GM18526 (cell line): ENCODE measurements around the gene VCAM1.

Experiments used
- POLR2A ChIP-seq: IDR thresholded peaks from 3 replicates; pipeline ENCODE4 v1.6.1; 2011; ENCODE audit not compliant: insufficient read length; ENCODE audit errors: extremely low read depth

Gene VCAM1, protein sequence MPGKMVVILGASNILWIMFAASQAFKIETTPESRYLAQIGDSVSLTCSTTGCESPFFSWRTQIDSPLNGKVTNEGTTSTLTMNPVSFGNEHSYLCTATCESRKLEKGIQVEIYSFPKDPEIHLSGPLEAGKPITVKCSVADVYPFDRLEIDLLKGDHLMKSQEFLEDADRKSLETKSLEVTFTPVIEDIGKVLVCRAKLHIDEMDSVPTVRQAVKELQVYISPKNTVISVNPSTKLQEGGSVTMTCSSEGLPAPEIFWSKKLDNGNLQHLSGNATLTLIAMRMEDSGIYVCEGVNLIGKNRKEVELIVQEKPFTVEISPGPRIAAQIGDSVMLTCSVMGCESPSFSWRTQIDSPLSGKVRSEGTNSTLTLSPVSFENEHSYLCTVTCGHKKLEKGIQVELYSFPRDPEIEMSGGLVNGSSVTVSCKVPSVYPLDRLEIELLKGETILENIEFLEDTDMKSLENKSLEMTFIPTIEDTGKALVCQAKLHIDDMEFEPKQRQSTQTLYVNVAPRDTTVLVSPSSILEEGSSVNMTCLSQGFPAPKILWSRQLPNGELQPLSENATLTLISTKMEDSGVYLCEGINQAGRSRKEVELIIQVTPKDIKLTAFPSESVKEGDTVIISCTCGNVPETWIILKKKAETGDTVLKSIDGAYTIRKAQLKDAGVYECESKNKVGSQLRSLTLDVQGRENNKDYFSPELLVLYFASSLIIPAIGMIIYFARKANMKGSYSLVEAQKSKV

DNA sequence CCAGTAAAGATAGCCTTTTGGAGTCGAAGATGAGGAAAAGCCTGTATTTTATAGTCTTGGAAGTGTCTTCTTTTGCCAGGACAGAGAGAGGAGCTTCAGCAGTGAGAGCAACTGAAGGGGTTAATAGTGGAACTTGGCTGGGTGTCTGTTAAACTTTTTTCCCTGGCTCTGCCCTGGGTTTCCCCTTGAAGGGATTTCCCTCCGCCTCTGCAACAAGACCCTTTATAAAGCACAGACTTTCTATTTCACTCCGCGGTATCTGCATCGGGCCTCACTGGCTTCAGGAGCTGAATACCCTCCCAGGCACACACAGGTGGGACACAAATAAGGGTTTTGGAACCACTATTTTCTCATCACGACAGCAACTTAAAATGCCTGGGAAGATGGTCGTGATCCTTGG is at the start of gene VCAM1:
TSS of gene VCAM1 (plus strand) at position 253 of the 400 bp plus-strand sequence. CDS start at position 372, 119 bp downstream.
- TF ChIP-seq POLR2A: no peak

DNA sequence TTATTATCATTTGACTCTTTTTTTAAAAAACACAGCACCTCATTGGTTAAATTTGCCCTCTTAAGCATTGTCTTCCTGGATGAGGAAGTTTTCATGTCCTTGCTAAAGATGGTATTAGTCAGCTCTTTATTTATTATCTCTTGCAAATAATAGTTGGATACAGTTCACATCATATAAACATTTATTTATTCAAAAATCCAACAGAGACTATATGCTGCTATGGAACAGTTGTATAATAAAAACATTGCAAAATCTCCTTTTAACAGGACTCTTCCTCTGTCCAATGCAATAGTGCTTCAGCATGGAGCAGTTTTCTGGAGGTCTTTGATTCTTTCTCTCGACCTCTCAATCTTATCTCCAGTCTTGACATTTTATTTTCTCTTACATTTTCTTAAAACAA is 49.5 kb upstream of the VCAM1 start:
- no peak for TF ChIP-seq POLR2A

DNA sequence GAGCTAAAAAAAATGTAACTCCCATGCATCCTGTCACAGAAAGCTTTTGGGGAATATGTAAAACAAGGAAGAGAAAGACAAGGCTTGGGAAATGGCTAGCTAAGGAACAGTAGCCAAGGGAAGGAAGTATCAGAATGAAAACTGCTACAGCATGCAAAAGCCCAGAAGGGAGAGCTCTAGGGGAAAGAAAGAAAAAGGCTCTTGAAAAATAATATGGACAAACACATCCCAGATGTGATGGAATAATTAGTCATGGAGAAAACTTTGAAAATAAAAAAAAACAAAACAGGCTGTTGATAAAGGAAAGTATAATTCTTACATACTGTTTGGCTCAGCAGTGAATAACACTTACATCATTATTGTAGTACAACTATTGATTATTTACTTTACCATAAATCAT is 47.9 kb upstream of the VCAM1 start:
- TF ChIP-seq POLR2A: no peak

DNA sequence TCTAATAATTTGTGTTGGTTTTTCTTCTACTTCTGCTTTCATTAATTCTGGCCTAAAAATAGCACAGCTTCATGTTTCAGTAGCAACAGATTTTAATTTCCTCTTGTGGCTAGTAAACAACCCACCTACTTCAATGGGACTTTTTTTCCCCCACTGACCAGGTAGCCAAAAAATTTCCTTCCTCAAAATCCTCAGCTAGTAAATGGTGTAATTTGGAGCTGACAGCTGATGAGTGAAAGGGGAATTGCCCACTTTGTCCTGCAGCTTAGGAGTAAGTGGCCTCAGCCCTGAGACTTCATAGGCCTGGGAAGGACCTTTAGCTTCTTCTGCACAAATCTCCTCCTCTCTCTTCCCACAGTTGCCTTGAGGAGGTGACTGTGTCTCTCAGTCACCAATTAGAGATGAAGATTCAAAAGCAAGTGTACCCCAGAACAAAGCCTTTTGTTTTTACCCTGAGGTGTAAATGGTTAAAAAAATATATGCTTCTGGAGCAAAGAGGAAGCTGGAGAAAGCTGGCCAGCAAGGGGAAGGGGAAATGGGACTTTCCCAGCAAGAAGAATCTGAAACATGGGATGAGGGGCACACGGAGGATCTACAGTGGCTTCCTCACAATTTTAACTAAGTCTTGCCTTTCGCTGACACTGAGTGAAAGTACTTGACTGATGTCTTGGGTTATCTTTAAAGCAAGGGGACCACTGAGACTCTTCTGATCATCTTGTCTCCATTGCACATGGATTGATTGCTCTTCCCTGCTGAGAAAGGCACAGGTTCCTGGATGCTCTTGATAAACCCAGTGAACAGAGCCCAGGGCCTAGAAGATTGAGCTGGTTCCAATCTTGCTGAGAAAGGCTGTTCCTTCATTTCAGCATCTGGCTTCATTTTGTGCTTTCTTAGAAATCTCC is 35.8 kb upstream of the VCAM1 start:
- TF ChIP-seq POLR2A: no peak

DNA sequence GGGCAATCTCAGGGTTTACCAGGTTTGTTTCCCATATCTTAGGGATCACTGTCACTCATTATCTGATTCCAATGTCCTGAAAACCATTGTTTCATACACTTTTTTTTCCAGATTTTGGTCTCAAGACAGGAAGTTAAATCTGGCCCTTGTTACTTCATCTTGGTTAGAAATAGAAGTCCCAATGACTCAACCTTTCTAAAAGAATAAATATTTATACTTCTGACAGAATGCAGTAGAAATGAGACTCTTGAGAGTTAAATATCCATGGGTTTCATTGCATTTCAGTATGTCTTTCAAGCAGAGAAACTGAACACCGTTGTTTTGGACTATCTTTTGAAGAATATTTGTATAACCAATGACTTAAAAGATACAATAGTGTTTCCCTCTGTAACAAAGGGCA is 19.8 kb upstream of the VCAM1 start:
- TF ChIP-seq POLR2A: no peak

DNA sequence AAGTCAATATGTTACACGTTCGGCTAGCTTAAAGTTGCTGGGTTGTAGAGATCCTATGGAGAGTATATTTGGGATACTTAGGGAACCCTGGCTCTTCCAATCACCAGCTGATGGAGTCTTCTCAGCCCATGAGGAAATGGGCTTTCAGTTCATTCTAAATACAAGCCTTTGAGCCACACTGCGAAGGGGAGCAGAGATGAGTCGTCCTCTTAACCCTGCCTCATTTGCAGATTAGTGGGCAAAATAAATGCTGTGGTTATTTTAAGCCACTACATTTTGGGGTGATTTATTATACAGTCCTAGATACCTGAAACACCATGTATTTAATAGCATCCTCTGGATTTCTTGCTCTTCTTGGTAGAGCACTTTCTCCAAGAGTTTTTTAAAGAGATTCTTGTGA is 19.0 kb upstream of the VCAM1 start:
- no peak for TF ChIP-seq POLR2A

DNA sequence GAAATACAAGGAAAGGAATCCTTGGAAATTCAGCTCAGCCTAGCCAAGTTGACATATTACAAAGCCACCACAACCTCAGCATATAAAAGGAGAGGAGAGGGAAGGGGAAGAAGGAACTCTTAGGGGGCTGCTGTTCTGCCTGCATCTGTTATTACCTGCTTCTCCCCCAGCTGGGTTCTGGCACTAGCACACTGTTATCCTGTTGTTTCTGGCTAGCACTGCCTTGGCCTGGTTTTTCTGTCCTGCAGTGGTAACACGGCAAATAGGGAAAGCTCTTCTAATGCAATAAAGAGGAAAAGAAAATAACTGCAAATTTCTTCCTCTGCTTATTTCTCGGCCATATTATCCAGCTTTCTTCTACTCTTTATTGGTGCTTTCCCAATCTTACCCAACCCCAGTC is 16.5 kb upstream of the VCAM1 start:
- no peak for TF ChIP-seq POLR2A

DNA sequence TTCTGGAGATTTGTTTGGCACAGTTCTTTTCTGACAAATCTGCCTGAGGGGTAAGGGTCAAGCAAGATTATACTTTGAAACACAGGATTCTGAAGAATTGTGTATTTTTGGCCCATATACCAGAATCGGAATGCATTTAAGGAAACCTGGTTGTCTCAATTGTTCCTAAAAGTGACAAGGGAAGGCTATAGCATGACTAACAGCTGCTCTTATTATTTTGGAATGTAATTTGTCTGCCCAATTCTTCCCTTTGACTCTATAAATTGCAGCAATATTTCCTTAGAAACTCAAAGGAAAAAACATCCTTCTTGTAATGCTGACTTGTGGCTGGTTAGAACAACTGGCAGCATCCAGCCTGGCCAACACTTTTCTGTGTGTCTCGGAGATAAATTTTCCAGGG is 15.8 kb upstream of the VCAM1 start:
- TF ChIP-seq POLR2A: no peak

DNA sequence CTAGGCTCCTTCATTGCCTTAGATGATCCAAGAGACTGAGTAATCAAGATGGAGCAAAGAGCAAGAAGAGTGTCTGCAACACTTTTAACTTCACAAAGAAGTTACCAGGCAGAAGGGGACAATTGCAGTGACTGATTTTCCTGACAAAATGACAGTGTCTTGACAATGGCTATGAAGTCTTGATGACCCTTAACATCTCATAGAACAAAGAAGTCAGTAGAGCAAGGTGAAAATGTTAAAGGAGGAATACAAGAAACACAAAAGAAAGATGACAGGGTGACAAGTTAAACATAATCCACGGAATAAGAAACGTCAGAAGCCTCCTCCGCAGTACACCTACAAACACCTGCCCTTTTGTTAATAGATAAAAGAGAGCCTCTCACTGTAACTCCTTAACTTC is 15.1 kb upstream of the VCAM1 start:
- TF ChIP-seq POLR2A: no peak

DNA sequence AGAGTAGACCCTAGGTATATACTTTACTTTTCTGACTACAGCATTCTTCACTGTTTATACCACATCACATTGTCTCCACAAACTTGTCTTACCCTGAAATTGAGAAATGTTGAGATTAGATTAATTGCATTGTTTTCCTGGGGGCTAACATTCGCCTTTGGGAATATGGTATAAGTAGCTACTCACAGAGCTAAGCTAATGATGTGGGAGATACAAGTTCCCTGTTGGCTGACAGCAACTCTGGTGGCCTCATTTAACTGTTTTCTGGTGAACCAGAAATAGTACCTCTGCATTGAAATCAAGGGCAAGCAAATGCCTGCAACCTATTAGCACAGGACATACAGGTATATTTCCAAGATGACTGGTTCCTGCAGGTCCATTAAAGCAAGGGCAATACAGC is 13.2 kb upstream of the VCAM1 start:
- no peak for TF ChIP-seq POLR2A

DNA sequence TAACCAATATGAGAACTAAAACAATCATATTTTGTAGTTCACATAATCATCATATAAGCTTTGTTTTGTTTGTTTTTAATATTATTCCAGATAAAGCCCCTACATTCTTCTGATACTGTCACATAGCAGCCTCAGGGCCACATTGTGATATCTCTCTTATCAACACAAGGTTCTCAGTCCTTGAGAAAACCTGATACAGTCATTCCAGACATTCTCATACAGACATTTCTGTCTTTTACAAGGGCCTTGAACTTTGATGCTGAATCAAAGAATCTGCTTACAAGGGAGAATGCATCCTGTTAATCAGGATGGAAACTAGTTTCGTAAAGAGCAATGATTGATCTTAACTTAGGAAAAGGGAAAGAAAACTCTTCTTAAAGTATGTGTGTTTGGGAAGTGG is 12.7 kb upstream of the VCAM1 start:
- TF ChIP-seq POLR2A: no peak

DNA sequence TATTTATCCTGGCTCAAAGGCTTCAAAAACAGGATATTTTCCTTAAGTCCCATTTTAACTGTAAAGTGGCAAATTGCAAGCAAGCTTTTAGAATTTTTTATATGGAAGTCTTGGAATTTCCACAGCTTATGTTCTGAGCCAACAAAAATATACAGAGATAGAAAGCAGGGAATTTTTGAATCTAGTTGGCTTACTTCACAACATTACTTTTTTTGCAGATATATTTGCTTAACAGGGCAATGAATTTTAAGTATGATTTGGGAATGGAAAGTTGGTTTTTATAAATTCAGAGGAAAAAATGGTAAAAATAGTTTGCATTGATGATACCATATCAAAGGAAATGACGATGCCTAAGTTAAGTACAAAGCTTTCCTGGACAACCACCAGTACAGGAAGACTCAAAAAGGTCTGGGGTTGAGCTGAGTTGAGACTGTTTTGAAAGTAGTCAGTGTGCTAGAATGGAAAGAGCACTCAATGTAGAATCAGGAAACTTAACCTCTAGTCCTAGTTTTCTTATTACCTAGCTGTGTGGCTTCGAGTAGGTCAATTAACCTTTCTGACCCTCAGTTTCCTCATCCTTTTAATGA is 11.0 kb upstream of the VCAM1 start:
- TF ChIP-seq POLR2A: no peak

DNA sequence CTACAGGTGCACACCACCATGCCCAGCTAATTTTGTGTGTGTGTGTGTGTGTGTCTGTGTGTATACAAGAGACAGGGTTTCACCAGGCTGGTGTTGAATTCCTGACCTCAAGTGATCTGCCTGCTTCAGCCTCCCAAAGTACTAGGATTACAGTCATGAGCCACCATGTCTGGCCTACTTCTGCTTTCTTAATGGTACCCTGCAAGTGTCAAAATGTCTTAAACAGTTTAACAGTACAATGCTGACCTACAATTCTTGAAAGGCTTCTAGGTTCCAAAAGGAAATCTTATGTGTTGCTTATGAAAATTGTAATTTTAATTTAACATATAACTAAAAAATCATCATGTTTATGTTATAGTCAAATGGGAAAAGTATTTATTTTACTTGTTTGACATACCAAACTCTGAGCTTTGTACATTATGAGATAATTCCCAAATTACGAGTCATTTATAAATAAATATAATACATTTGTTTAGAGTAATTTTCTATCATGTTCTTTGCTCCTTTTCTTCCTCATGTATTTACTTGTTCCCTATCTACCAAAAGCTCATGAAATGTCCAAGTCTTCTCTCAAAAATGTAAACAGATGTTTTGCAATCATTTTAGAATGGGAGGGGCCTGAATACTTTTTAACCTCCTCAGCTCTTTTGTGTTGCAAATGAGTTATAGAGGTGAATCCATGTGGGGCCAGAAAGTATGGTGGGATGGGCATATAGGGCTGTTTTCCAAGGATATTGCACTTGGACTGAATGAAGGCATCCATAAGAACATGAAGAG is 8.4 kb upstream of the VCAM1 start:
- TF ChIP-seq POLR2A: no peak

DNA sequence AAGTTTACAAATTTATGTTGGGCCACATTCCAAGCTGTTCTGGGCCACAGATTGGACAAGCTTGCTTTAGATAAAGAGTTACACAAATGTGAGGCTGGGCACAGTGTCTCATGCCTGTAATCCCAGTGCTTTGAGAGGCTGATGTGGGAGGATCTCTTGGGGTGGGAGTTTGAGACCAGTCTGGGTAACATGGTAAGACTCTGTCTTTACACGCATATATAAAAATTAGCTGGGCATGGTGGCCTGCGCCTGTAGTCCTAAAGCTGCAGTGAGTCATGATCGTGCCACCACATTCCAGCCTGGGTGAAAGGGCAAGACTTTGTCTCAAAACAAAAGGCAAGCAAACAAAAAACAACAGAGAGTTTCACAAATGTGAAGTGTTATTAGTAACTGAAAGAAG is 5.9 kb upstream of the VCAM1 start:
- TF ChIP-seq POLR2A: no peak
